Kidney (tissue), 14 donors: ENCODE measurements around the gene RBM15B. TPM values are rescaled to one million over a fixed set of nuclear protein-coding genes. Genes with fewer than 3 reads are reported as not detected.
"Not testable (repeated sequence)": the region's sequence is repeated elsewhere in the genome, so short reads cannot be mapped to it uniquely, and the experiment has no call there.

Source experiments
- DNase-seq, 5 donors: peaks; one replicate each; pipeline ENCODE4 v3.0.0-alpha.2; 2013 to 2020
- FAIRE-seq: peaks from 2 replicates; lab custom pipeline; 2012; peaks lifted over from hg19 to GRCh38; lab: Jason Lieb, UNC
- H3K27ac ChIP-seq, 2 donors: one replicate each; pipeline ENCODE4 v1.7.0; 2013; ENCODE audit warnings: low read depth in 2 of 2, low read length in 2 of 2, inconsistent platforms in 1 of 2
- H3K27me3 ChIP-seq: one replicate; pipeline ENCODE4 v1.7.1; 2013; ENCODE audit warnings: low read length, inconsistent platforms; ENCODE audit not compliant: control insufficient read depth, insufficient read depth
- H3K36me3 ChIP-seq, 3 donors: one replicate each; pipeline versions ENCODE4 v1.7.0 to v1.7.1; 2013; ENCODE audit warnings: low read length in 3 of 3, control low read depth in 1 of 3, inconsistent platforms in 1 of 3; ENCODE audit not compliant: insufficient read depth in 3 of 3, control insufficient read depth in 2 of 3
- H3K4me1 ChIP-seq, 3 donors: one replicate each; pipeline versions ENCODE4 v1.7.0 to v1.7.1; 2013; ENCODE audit warnings: low read length in 3 of 3, inconsistent platforms in 1 of 3, low read depth in 1 of 3; ENCODE audit not compliant: control insufficient read depth in 2 of 3, insufficient read depth in 2 of 3
- H3K4me3 ChIP-seq, 3 donors: one replicate each; pipeline versions ENCODE4 v1.7.0 to v1.8.1; 2013; ENCODE audit warnings: low read length in 3 of 3, control low read depth in 1 of 3, inconsistent platforms in 1 of 3
- H3K9ac ChIP-seq, 3 donors: one replicate each; pipeline versions ENCODE4 v1.7.0 to v1.7.1; 2013; ENCODE audit warnings: low read length in 3 of 3, control low read depth in 1 of 3, inconsistent platforms in 1 of 3
- H3K9me3 ChIP-seq, 3 donors: one replicate each; pipeline versions ENCODE4 v1.7.0 to v1.7.1; 2013; ENCODE audit warnings: low read length in 3 of 3, control low read depth in 1 of 3, inconsistent platforms in 1 of 3; ENCODE audit not compliant: control insufficient read depth in 2 of 3, insufficient read depth in 1 of 3
- CTCF ChIP-seq: IDR thresholded peaks from 3 replicates; pipeline ENCODE4 v1.5.1; 2012; ENCODE audit warnings: mild to moderate bottlenecking, moderate library complexity, borderline replicate concordance; ENCODE audit not compliant: insufficient read depth; ENCODE audit errors: extremely low read depth
- intact Hi-C: fragments of 100-400 bp; cut with DNase I; formaldehyde crosslinking; loops from one replicate; pipeline ENCODE4 v1.11.1; 2022
- polyA plus RNA-seq: library from polyadenylated mRNA; stranded (reverse); fragments of 350-450 nt; fragmentation: Illumina TruSeq; extraction: RNeasy Lipid Tissue Mini Kit (QIAGEN cat#74804); gene quantifications from one replicate; pipeline ENCODE4 v1.2.3, GENCODE V29; 2014; ENCODE audit warnings: low read depth, low replicate concordance; ENCODE audit not compliant: insufficient read depth
- total RNA-seq: library from RNA; stranded (reverse); fragmentation: NEBNext Ultra II Directional; extraction: Animal tissue kit (Norgen Biotek cat#: 25700); gene quantifications from one replicate; pipeline ENCODE4 v1.2.1, GENCODE V29; 2021
- donor health status: control.
- donor health status: control.
- donor health status: control.
- donor health status: control.
- donor health status: control.
- donor health status: DM: yes; HTN: yes; CAD: no.
- donor health status: Normal renal cell carcinoma (clear cell type).

The RBM15B gene
- total and polyA plus RNA-seq, 2 donors from 2014 or later, result 9.8 to 28.0 TPM

DNA sequence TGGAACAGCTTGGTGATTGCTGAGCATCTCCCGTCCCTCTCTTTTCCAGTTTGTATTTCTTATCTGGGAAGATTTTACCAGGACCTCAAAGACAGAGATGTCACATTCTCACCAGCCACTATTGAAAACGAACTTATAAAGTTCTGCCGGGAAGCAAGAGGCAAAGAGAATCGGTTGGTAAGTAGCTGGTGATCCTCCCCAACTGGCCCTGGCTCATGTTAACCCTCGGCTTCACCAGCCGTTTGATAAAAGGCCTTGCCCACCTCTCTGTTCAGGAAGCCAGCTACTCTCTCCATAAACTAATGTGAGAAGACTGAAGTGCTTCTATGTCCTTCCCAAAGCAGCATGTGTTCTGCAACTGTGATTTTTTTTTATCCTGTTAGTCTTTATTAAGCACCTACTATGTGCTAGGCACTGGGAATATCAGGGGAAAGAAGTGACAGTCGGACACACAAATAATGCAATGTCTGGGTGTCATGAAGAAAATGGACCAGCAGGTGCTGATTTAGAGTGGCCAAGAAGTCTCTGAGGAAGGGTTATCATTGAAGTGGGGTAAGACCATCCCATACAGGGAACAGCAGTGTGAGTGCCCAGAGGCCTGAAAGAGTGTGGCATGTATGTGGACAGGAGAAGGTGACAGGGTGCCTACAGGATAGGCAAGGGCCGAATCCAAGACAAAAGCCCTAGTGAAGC, 4.8 kb upstream of the RBM15B start:
- Histone ChIP-seq H3K27me3 (no peaks in the 10 kb centered on the region), H3K36me3 (peaks cover 0 to 9% (median 8%) of the 10 kb centered on the region in 3 donors), H3K27ac (peak overlapping the region in 1 of 2 donors; percentile 53), H3K9me3 (no peaks in the 10 kb centered on the region), H3K4me3 (peak overlapping the region; percentile 73 to 93 (median 75)), H3K4me1 (peaks cover 7 to 29% (median 27%) of the 10 kb centered on the region in 3 donors), H3K9ac (peak overlapping the region; percentile 28 to 75 (median 41))
- FAIRE-seq (no peak), DNase-seq (peak in 1 of 5 donors; percentile 15)
- intact Hi-C loops, result no loop called here
- TF ChIP-seq CTCF, result no peak

- peak overlapping the region in 2 of 3 donors; percentile 75 to 93 for H3K4me3 ChIP-seq
- H3K36me3 ChIP-seq, result peaks cover 0 to 9% (median 8%) of the 10 kb centered on the region in 3 donors
- TF ChIP-seq CTCF, result no peak
- H3K27me3 ChIP-seq, result no peaks in the 10 kb centered on the region
- no peak overlapping the region for H3K27ac ChIP-seq
- H3K9ac ChIP-seq, result peak overlapping the region in 1 of 3 donors; percentile 75
- no peaks in the 10 kb centered on the region for H3K9me3 ChIP-seq
- intact Hi-C loops, result no loop called here
- DNase-seq, result peak in 1 of 5 donors; percentile 38
- peaks cover 7 to 29% (median 27%) of the 10 kb centered on the region in 3 donors for H3K4me1 ChIP-seq
- no peak for FAIRE-seq
These were observed 4.2 kb upstream of the RBM15B start for GRCh38 chr3:51386852-51387229.

- FAIRE-seq, H3K27me3 ChIP-seq, H3K9ac ChIP-seq, H3K36me3 ChIP-seq, H3K4me3 ChIP-seq, intact Hi-C loops, H3K9me3 ChIP-seq, H3K27ac ChIP-seq: not testable (repeated sequence)
- peaks cover 7 to 31% (median 30%) of the 10 kb centered on the region in 3 donors for H3K4me1 ChIP-seq
- peak in 1 of 5 donors; percentile 38 for DNase-seq
These were observed 3.8 kb upstream of the RBM15B start for GRCh38 chr3:51387281-51387680.

- Histone ChIP-seq H3K4me3 (no peak overlapping the region), H3K9ac (no peak overlapping the region), H3K27ac (no peak overlapping the region), H3K9me3 (no peaks in the 10 kb centered on the region), H3K27me3 (no peaks in the 10 kb centered on the region), H3K4me1 (peaks cover 5 to 43% (median 32%) of the 10 kb centered on the region in 3 donors), H3K36me3 (peaks cover 0 to 19% (median 8%) of the 10 kb centered on the region in 3 donors)
- peak in 2 of 5 donors; percentile 29 to 54 for DNase-seq
- no peak for TF ChIP-seq CTCF
- intact Hi-C loops, result no loop called here
- no peak for FAIRE-seq
These were observed 2.6 kb upstream of the RBM15B start for GRCh38 chr3:51388286-51389029.
